ENCODE measurements around the gene PTPRK. TPM values are rescaled to one million over a fixed set of nuclear protein-coding genes. Genes with fewer than 3 reads are reported as not detected.
A peak's percentile ranks its signal among the peaks of the same experiment; 100 is the strongest.

Gene PTPRK
- total RNA-seq, 2 experiments from 2014 or later = 1.8 to 2.2 TPM

- Mint-ChIP-seq H3K27me3 (no peaks in the 10 kb centered on the region), H3K4me1 (ENCODE audit: low read depth) (no peaks in the 10 kb centered on the region), H3K36me3 (no peaks in the 10 kb centered on the region), H3K9me3 (no peaks in the 10 kb centered on the region), H3K4me3 (no peak overlapping the region), H3K27ac (no peak overlapping the region)
- ChIA-PET CTCF (no interaction called here), POLR2A (no interaction called here)
- no peak for DNase-seq
- intact Hi-C loops (cut with micrococcal nuclease) = loop anchor here (10.0 kb wide), 1 partner anchor 273 kb away; no protein-coding TSS in a partner anchor
Observed at GRCh38 chr6:128127650-128128049, 392.7 kb downstream of the PTPRK start.

GRCh38 chr6:128124713-128125112 lies 395.7 kb downstream of the PTPRK start:
- peak; percentile 24 for DNase-seq
- H3K4me1 Mint-ChIP-seq (ENCODE audit: low read depth) = peaks cover 5% of the 10 kb centered on the region
- no peaks in the 10 kb centered on the region for H3K36me3 Mint-ChIP-seq
- ChIA-PET CTCF (interaction anchor here (0.6 kb wide), 1 partner anchor 272 kb away, joined by 3 read pairs; no protein-coding TSS in a partner anchor), POLR2A (interaction anchor here (1.2 kb wide), 1 partner anchor 146 kb away, joined by 4 read pairs; no protein-coding TSS in a partner anchor)
- no peak overlapping the region for H3K27ac Mint-ChIP-seq
- H3K27me3 Mint-ChIP-seq = no peaks in the 10 kb centered on the region
- H3K9me3 Mint-ChIP-seq = no peaks in the 10 kb centered on the region
- no peak overlapping the region for H3K4me3 Mint-ChIP-seq
- intact Hi-C loops (cut with micrococcal nuclease) = loop anchor here (10.0 kb wide), 1 partner anchor 270 kb away; no protein-coding TSS in a partner anchor

- ChIA-PET CTCF (no interaction called here), POLR2A (no interaction called here)
- intact Hi-C loops (cut with micrococcal nuclease) = loop anchor here (10.0 kb wide), 1 partner anchor 267 kb away; no protein-coding TSS in a partner anchor
- Mint-ChIP-seq H3K27me3 (no peaks in the 10 kb centered on the region), H3K27ac (no peak overlapping the region), H3K9me3 (no peaks in the 10 kb centered on the region), H3K36me3 (no peaks in the 10 kb centered on the region), H3K4me3 (no peak overlapping the region), H3K4me1 (ENCODE audit: low read depth) (peaks cover 5% of the 10 kb centered on the region)
- DNase-seq = no peak
Observed at GRCh38 chr6:128121610-128122009, 398.8 kb downstream of the PTPRK start.

GRCh38 chr6:128121190-128121589 lies 399.2 kb downstream of the PTPRK start:
- Mint-ChIP-seq H3K27ac (no peak overlapping the region), H3K4me1 (ENCODE audit: low read depth) (peaks cover 5% of the 10 kb centered on the region), H3K27me3 (no peaks in the 10 kb centered on the region), H3K9me3 (no peaks in the 10 kb centered on the region), H3K36me3 (no peaks in the 10 kb centered on the region), H3K4me3 (no peak overlapping the region)
- POLR2A ChIA-PET = no interaction called here
- DNase-seq = no peak
- CTCF ChIA-PET = no interaction called here
- intact Hi-C loops (cut with micrococcal nuclease) = loop anchor here (10.0 kb wide), 1 partner anchor 266 kb away; no protein-coding TSS in a partner anchor

GRCh38 chr6:128118401-128118800 lies 402.0 kb downstream of the PTPRK start:
- CTCF ChIA-PET = no interaction called here
- Mint-ChIP-seq H3K36me3 (no peaks in the 10 kb centered on the region), H3K9me3 (no peaks in the 10 kb centered on the region)

GRCh38 chr6:128117916-128118315 lies 402.5 kb downstream of the PTPRK start:
- H3K9me3 Mint-ChIP-seq = no peaks in the 10 kb centered on the region
- H3K27ac Mint-ChIP-seq = no peak overlapping the region
- no peaks in the 10 kb centered on the region for H3K36me3 Mint-ChIP-seq
- no peaks in the 10 kb centered on the region for H3K27me3 Mint-ChIP-seq
- H3K4me3 Mint-ChIP-seq = no peak overlapping the region
- no peak for DNase-seq
- intact Hi-C loops (cut with micrococcal nuclease) = no loop called here
- H3K4me1 Mint-ChIP-seq (ENCODE audit: low read depth) = peaks cover 7% of the 10 kb centered on the region
- ChIA-PET CTCF (no interaction called here), POLR2A (no interaction called here)

More at GRCh38 chr6:128118401-128118800, 402.0 kb downstream of the PTPRK start:
- H3K4me1 Mint-ChIP-seq (ENCODE audit: low read depth) = peaks cover 5% of the 10 kb centered on the region
- no peak for DNase-seq
- H3K27me3 Mint-ChIP-seq = no peaks in the 10 kb centered on the region
- no peak overlapping the region for H3K4me3 Mint-ChIP-seq
- intact Hi-C loops (cut with micrococcal nuclease) = no loop called here
- no peak overlapping the region for H3K27ac Mint-ChIP-seq
- POLR2A ChIA-PET = no interaction called here

GRCh38 chr6:128114164-128114563 lies 406.2 kb downstream of the PTPRK start:
- POLR2A ChIA-PET = no interaction called here
- no peaks in the 10 kb centered on the region for H3K36me3 Mint-ChIP-seq
- no peaks in the 10 kb centered on the region for H3K27me3 Mint-ChIP-seq
- H3K4me3 Mint-ChIP-seq = no peak overlapping the region
- no peaks in the 10 kb centered on the region for H3K9me3 Mint-ChIP-seq
- intact Hi-C loops (cut with micrococcal nuclease) = no loop called here
- no peak overlapping the region for H3K27ac Mint-ChIP-seq
- CTCF ChIA-PET = no interaction called here
- DNase-seq = no peak
- H3K4me1 Mint-ChIP-seq (ENCODE audit: low read depth) = peaks cover 12% of the 10 kb centered on the region

- ChIA-PET POLR2A (interaction anchor here (0.5 kb wide), 1 partner anchor 336 kb away, joined by 3 read pairs; no protein-coding TSS in a partner anchor), CTCF (no interaction called here)
- intact Hi-C loops (cut with micrococcal nuclease) = no loop called here
- Mint-ChIP-seq H3K9me3 (no peaks in the 10 kb centered on the region), H3K4me3 (peak overlapping the region; percentile 39), H3K27ac (no peak overlapping the region), H3K4me1 (ENCODE audit: low read depth) (peaks cover 12% of the 10 kb centered on the region), H3K27me3 (no peaks in the 10 kb centered on the region), H3K36me3 (no peaks in the 10 kb centered on the region)
- DNase-seq = no peak
Observed at GRCh38 chr6:128112494-128112893, 407.9 kb downstream of the PTPRK start.

GRCh38 chr6:128111096-128111495 lies 409.3 kb downstream of the PTPRK start:
- H3K4me1 Mint-ChIP-seq (ENCODE audit: low read depth) = peaks cover 12% of the 10 kb centered on the region
- no peaks in the 10 kb centered on the region for H3K36me3 Mint-ChIP-seq
- ChIA-PET CTCF (interaction anchor here (0.6 kb wide), 1 partner anchor 32 kb away, joined by 3 read pairs; no protein-coding TSS in a partner anchor), POLR2A (no interaction called here)
- intact Hi-C loops (cut with micrococcal nuclease) = no loop called here
- H3K4me3 Mint-ChIP-seq = no peak overlapping the region
- H3K27me3 Mint-ChIP-seq = no peaks in the 10 kb centered on the region
- DNase-seq = no peak
- H3K27ac Mint-ChIP-seq = no peak overlapping the region
- no peaks in the 10 kb centered on the region for H3K9me3 Mint-ChIP-seq

- H3K9me3 Mint-ChIP-seq = no peaks in the 10 kb centered on the region
- peaks cover 8% of the 10 kb centered on the region for H3K4me1 Mint-ChIP-seq (ENCODE audit: low read depth)
- CTCF ChIA-PET = no interaction called here
- no peak for DNase-seq
- no peak overlapping the region for H3K4me3 Mint-ChIP-seq
- POLR2A ChIA-PET = no interaction called here
- H3K27ac Mint-ChIP-seq = no peak overlapping the region
- H3K27me3 Mint-ChIP-seq = no peaks in the 10 kb centered on the region
- no peaks in the 10 kb centered on the region for H3K36me3 Mint-ChIP-seq
- intact Hi-C loops (cut with micrococcal nuclease) = no loop called here
Observed at GRCh38 chr6:128107682-128108081, 412.7 kb downstream of the PTPRK start.

- POLR2A ChIA-PET = no interaction called here
Observed at GRCh38 chr6:128099571-128100197, 420.7 kb downstream of the PTPRK start.

GRCh38 chr6:128098000-128098581 lies 422.3 kb downstream of the PTPRK start:
- H3K27me3 Mint-ChIP-seq = no peaks in the 10 kb centered on the region
- peak; percentile 14 for DNase-seq
- H3K36me3 Mint-ChIP-seq = no peaks in the 10 kb centered on the region
- ChIA-PET CTCF (interaction anchor here (0.6 to 1.2 kb wide), 2 partner anchors 243 to 492 kb away, joined by 3 read pairs; no protein-coding TSS in a partner anchor), POLR2A (no interaction called here)
- H3K27ac Mint-ChIP-seq = no peak overlapping the region
- no peak overlapping the region for H3K4me3 Mint-ChIP-seq
- peaks cover 16% of the 10 kb centered on the region for H3K4me1 Mint-ChIP-seq (ENCODE audit: low read depth)
- intact Hi-C loops (cut with micrococcal nuclease) = no loop called here
- H3K9me3 Mint-ChIP-seq = no peaks in the 10 kb centered on the region

More at GRCh38 chr6:128099571-128100197, 420.7 kb downstream of the PTPRK start:
- peaks cover 12% of the 10 kb centered on the region for H3K4me1 Mint-ChIP-seq (ENCODE audit: low read depth)
- no peak for DNase-seq
- H3K27ac Mint-ChIP-seq = no peak overlapping the region
- CTCF ChIA-PET = no interaction called here
- no peaks in the 10 kb centered on the region for H3K27me3 Mint-ChIP-seq
- no peak overlapping the region for H3K4me3 Mint-ChIP-seq
- intact Hi-C loops (cut with micrococcal nuclease) = no loop called here
- H3K36me3 Mint-ChIP-seq = no peaks in the 10 kb centered on the region
- H3K9me3 Mint-ChIP-seq = no peaks in the 10 kb centered on the region

- Mint-ChIP-seq H3K9me3 (no peaks in the 10 kb centered on the region), H3K27ac (no peak overlapping the region), H3K36me3 (no peaks in the 10 kb centered on the region), H3K27me3 (no peaks in the 10 kb centered on the region), H3K4me3 (no peak overlapping the region), H3K4me1 (ENCODE audit: low read depth) (peaks cover 16% of the 10 kb centered on the region)
- no peak for DNase-seq
- ChIA-PET POLR2A (no interaction called here), CTCF (interaction anchor here (1.2 kb wide), 1 partner anchor 242 kb away, joined by 3 read pairs; no protein-coding TSS in a partner anchor)
- intact Hi-C loops (cut with micrococcal nuclease) = no loop called here
Observed at GRCh38 chr6:128097009-128097408, 423.4 kb downstream of the PTPRK start.

All from activated CD4-positive, alpha-beta memory T cell treated with anti-CD3 and anti-CD28 coated beads for 36 hours (primary cell).